Amniotic stem cell (primary cell): ENCODE results near the gene TAOK2.

Experiments
- DNase-seq: peaks from one replicate; lab custom pipeline; 2025; lab: John Stamatoyannopoulos, UW

TAOK2 gene

DNA sequence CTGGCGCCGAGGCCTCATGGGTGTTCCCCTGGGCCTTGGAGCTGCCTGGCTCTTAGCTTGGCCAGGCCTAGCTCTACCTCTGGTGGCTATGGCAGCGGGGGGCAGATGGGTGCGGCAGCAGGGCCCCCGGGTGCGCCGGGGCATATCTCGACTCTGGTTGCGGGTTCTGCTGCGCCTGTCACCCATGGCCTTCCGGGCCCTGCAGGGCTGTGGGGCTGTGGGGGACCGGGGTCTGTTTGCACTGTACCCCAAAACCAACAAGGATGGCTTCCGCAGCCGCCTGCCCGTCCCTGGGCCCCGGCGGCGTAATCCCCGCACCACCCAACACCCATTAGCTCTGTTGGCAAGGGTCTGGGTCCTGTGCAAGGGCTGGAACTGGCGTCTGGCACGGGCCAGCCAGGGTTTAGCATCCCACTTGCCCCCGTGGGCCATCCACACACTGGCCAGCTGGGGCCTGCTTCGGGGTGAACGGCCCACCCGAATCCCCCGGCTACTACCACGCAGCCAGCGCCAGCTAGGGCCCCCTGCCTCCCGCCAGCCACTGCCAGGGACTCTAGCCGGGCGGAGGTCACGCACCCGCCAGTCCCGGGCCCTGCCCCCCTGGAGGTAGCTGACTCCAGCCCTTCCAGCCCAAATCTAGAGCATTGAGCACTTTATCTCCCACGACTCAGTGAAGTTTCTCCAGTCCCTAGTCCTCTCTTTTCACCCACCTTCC is 13.9 kb downstream of the TAOK2 start:
- no peak for DNase-seq

- DNase-seq = no peak
These were observed 14.8 kb downstream of the TAOK2 start for GRCh38 chr16:29988346-29989075.

- no peak for DNase-seq
These were observed 15.6 kb downstream of the TAOK2 start for GRCh38 chr16:29989111-29989858.

DNA sequence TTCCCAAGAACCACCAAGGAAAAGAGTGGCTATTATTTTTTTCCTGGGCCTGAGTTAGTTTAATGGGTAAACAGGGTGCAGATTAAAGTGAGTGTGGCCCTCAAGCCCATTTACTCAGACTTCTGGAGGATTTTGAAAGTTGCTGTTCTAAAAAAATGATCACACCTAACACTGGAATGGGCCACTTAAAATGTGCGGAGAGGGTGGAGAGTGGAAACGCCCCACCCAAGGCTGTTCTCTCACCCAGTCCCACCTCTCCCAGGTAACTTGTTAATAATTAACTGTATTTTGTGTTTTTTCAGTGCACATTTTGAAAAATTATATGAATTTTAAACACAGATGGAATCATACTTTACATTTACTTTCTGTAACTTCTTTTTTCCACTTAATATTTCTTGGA is 16.4 kb downstream of the TAOK2 start:
- DNase-seq = no peak

DNA sequence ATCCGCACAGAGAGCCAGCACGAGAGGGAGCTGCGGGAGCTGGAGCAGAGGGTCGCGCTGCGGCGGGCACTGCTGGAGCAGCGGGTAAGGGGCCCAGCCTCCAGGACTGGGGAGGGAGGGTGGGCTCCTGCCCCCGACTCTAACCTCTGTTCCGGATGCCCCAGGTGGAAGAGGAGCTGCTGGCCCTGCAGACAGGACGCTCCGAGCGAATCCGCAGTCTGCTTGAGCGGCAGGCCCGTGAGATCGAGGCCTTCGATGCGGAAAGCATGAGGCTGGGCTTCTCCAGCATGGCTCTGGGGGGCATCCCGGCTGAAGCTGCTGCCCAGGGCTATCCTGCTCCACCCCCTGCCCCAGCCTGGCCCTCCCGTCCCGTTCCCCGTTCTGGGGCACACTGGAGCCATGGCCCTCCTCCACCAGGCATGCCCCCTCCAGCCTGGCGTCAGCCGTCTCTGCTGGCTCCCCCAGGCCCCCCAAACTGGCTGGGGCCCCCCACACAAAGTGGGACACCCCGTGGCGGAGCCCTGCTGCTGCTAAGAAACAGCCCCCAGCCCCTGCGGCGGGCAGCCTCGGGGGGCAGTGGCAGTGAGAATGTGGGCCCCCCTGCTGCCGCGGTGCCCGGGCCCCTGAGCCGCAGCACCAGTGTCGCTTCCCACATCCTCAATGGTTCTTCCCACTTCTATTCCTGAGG is 17.4 kb downstream of the TAOK2 start:
- DNase-seq = no peak

- no peak for DNase-seq
These were observed 17.9 kb downstream of the TAOK2 start for GRCh38 chr16:29991571-29991904.

GRCh38 chr16:29992344-29992967 is 18.8 kb downstream of the TAOK2 start:
- DNase-seq = no peak

DNA sequence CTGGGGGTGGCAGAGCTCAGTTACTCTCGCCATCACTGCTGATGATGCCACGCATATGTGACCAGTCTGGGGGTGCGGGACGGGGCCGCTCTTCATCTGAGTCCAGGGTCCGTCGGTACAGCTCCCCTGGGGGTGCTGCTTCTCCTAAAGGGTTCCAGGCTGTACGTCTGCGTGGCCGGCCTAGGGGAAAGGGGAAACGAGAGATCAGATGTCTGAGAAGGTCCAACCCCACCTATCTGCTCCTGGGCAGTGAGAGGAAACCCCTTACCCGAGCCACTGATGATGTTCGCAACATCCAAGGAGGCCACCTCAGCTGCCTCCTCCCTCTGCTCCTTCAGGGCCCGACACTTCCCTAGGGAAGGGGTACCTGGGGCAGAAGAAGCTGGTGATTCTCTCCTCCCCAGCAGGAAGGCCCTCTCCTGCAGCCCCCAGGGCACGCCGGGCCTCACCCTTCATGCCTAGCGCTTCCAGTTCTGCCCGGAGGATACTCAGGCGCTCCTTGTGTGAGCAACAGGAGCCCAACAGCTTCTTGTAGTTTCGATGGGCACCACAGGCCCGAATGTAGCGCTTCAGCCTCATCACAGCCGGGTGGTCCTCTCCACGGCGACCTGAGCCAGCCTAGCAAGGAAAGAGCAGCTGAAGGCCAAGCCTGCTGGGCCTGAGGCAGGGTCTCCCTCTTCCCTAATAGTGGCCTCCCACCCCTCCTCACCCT is 19.7 kb downstream of the TAOK2 start:
- DNase-seq = no peak

- no peak for DNase-seq
These were observed 20.4 kb downstream of the TAOK2 start for GRCh38 chr16:29993903-29994599.

- no peak for DNase-seq
These were observed 21.1 kb downstream of the TAOK2 start for GRCh38 chr16:29994600-29995323.

DNA sequence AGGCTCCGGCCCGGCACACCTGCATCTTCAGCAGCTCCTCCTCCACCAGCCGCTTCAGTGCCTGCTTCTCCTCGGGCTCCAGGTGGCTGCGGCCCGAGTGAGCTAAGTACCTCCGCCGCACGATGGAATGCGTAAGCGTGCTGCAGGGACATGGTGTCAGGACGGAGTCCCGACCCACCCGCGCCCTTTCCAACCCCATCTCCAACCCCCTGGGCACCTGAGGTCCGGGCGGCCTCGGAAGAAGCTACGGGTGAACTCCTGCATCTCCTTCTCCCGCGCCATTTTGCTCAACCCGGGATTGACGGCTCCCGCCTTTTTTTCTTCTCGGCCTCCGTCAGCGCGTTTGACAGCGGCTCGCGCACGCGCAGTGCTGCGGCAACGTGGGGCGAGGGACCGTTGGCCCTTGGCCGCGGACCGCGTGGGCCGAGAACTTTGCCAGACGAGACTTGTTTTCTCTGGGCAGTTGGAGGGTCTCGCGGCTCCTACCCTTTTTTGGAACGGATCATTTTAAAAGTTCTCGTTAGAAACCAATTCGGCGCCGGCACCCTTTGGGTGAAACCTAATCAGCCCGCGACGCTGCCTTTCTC is 21.7 kb downstream of the TAOK2 start, which contains the start of gene HIRIP3:
Gene HIRIP3, minus strand, starts transcription at position 294 of the 587 bp plus-strand sequence. Its CDS starts 12 bp downstream, at position 282.
- peak; percentile 66 for DNase-seq

GRCh38 chr16:29995911-29996765 is 22.5 kb downstream of the TAOK2 start, which contains the start of gene INO80E:
Gene INO80E (plus strand): TSS chr16:29996241. CDS start chr16:29996311, 70 bp downstream.
- DNase-seq = peak; percentile 94

DNA sequence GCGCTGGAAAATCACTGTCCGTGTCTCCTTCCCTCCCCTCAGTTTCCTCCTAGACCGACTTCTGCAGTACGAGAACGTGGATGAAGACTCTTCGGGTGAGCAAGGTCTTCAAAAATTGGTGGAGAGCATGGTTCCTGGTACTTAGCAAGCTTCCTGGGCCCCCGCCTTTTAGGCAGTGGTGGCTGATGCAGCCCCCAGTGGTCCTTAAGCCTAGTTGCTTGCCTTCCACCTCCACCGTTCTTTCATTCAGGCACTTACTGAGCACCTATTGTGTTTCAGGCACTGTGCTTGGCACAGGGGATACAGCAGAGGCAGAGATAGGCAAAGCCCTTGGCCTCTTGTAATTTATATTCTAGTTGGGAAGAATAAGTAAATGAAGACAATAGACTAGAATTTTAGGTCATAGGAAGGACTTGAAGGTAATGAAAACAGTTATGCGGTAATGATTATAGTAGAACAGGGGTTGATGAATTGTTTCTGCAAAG is 23.1 kb downstream of the TAOK2 start:
- no peak for DNase-seq

- DNase-seq = no peak
These were observed 25.9 kb downstream of the TAOK2 start for GRCh38 chr16:29999605-30000004.

GRCh38 chr16:30000735-30001631 is 27.3 kb downstream of the TAOK2 start:
- DNase-seq = no peak

DNA sequence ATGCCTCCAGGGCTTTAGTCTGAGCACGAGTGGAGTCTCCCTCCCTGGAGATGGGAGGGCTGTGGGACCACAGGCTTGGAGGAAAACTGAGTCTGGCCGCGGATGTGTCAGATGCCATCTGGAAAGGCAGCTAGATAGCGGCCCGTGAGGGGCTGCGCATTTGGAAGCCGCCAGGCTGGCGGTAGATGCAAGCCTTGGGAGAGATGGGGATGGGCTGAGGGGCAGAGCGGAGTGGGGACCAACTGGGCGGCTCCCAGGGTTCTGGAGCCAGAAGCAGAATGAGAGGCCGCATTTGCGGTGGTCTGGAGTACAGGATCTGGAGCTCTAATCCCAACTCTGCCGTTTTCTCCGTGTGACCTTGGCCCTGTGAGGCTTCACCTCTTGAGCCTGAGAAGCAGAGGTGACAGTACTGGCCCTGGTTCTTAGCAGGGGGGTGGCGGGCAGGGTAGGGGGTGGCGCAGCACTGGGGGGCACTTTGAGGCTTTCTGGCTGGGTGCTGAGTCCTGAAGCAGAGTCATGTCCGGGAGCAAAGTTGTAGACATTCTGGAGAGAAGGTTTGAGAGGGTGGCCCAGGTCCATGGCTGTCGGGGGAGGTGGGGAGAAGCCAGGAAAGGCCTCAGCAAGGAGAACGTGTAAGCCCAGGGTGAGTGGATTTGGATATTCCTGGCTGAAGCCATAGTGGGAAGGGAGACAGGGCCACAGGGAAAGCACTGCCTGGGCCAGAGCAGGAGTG is 29.1 kb downstream of the TAOK2 start:
- DNase-seq = no peak
